K562 (cell line): ENCODE results near the gene LAMB1. TPM values are rescaled to one million over a fixed set of nuclear protein-coding genes. Genes with fewer than 3 reads are reported as not detected.
"Not testable (repeated sequence)": the region's sequence is repeated elsewhere in the genome, so short reads cannot be mapped to it uniquely, and the experiment has no call there.

ENCODE experiments used
- ATAC-seq: fragments of 200-7000 bp; cut with Tn5 transposase; 3 replicates; pipeline ENCODE4 v1.9.1; 2020; ENCODE audit warnings: moderate library complexity
- BruUV-seq: library from RNA; stranded (reverse); fragments of 400-500 nt; replicated peaks from 2 replicates; lab custom pipeline; 2021; lab: Mats Ljungman, UMichigan
- CTCF ChIA-PET: fragments of 300-600 bp; formaldehyde crosslinking; extraction: SDS; loops from one replicate; lab custom pipeline; 2021; ENCODE audit warnings: low intra/inter-chr PET ratio; lab: Yijun Ruan, JAX
- POLR2A ChIA-PET: fragments of 300-600, 350-650 bp; sonication (Branson Sonifier 250); formaldehyde crosslinking; extraction: SDS; loops from one replicate; lab custom pipeline; 2021; ENCODE audit warnings: antibody characterized with exemption, inconsistent platforms; lab: Yijun Ruan, JAX
- DNase-seq, 4 experiments: peaks; one replicate each; pipeline versions ENCODE4 v3.0.0 to v3.0.0-alpha.2; 2011 to 2018; ENCODE audit warnings: low spot score in 3 of 4, mixed read lengths in 3 of 4; ENCODE audit errors: extremely low read depth in 1 of 4
- FAIRE-seq: peaks from 2 replicates; lab custom pipeline; 2011; peaks lifted over from hg19 to GRCh38; lab: Jason Lieb, UNC
- H2AFZ ChIP-seq: 2 replicates; pipeline ENCODE4 v1.6.0; 2011; ENCODE audit warnings: low read depth, low read length, control low read depth, inconsistent platforms
- H3K27ac ChIP-seq: fragments of 200-600 bp; 3 replicates; pipeline ENCODE4 v1.8.0; 2011; ENCODE audit warnings: low read depth, mild to moderate bottlenecking, control low read depth, inconsistent platforms, low read length, moderate library complexity, mixed read lengths; ENCODE audit errors: extremely low read depth
- H3K27me3 ChIP-seq, 2 experiments: fragments of 300-600 bp in 1 of 2; 2 replicates in 1 of 2; 3 replicates in 1 of 2; pipeline versions ENCODE4 v1.6.0 to v1.8.0; 2011; ENCODE audit warnings: inconsistent platforms in 2 of 2, low read length in 2 of 2, mild to moderate bottlenecking in 1 of 2, mixed read lengths in 1 of 2, moderate library complexity in 1 of 2; ENCODE audit not compliant: control insufficient read depth in 2 of 2, insufficient read depth in 2 of 2
- H3K36me3 ChIP-seq: fragments of 300-600 bp; 3 replicates; pipeline ENCODE4 v1.8.0; 2011; ENCODE audit warnings: mild to moderate bottlenecking, low read length, inconsistent platforms; ENCODE audit not compliant: control insufficient read depth, insufficient read depth
- H3K4me1 ChIP-seq, 2 experiments: fragments of 200-600 bp in 1 of 2; replicated peaks in 1 of 2; 2 replicates in 1 of 2; 3 replicates in 1 of 2; pipeline versions ENCODE4 v1.5.1 to v1.8.0; 2011; ENCODE audit warnings: inconsistent platforms in 2 of 2, low read length in 2 of 2, mild to moderate bottlenecking in 1 of 2, mixed read lengths in 1 of 2, moderate library complexity in 1 of 2; ENCODE audit not compliant: control insufficient read depth in 2 of 2, insufficient read depth in 2 of 2
- H3K4me2 ChIP-seq: 2 replicates; pipeline ENCODE4 v1.6.1; 2011; ENCODE audit warnings: low read length, control low read depth, inconsistent platforms, mixed read lengths; ENCODE audit not compliant: insufficient read depth
- H3K4me3 ChIP-seq: fragments of 200-600 bp; sonication (generic), shearing (Covaris generic); 2 replicates; pipeline ENCODE4 v1.5.1; 2016; ENCODE audit warnings: control low read depth, inconsistent platforms
- H3K79me2 ChIP-seq: fragments of 200-600 bp; 3 replicates; pipeline ENCODE4 v1.8.0; 2011; ENCODE audit warnings: low read length, inconsistent platforms; ENCODE audit not compliant: control insufficient read depth, insufficient read depth
- H3K9ac ChIP-seq, 2 experiments: 2 replicates each; pipeline versions ENCODE4 v1.6.0 to v1.6.1; 2011; ENCODE audit warnings: low read depth in 2 of 2, low read length in 2 of 2, control low read depth in 1 of 2, inconsistent platforms in 1 of 2, mild to moderate bottlenecking in 1 of 2, mixed read lengths in 1 of 2; ENCODE audit not compliant: insufficient read depth in 1 of 2
- H3K9me1 ChIP-seq: one replicate; pipeline ENCODE4 v1.6.0; 2011; ENCODE audit warnings: inconsistent platforms, mild to moderate bottlenecking, low read length, moderate library complexity; ENCODE audit not compliant: control insufficient read depth, insufficient read depth
- H3K9me3 ChIP-seq: replicated peaks from 2 replicates; pipeline ENCODE4 v1.5.1; 2011; ENCODE audit warnings: low read depth, low read length, inconsistent platforms; ENCODE audit not compliant: control insufficient read depth, insufficient read depth
- H4K20me1 ChIP-seq: replicated peaks from 2 replicates; pipeline ENCODE4 v1.6.1; 2011; ENCODE audit warnings: low read length, inconsistent platforms, mixed read lengths; ENCODE audit not compliant: control insufficient read depth, insufficient read depth
- GABPB1 ChIP-seq: sonication (generic); formaldehyde crosslinking; IDR thresholded peaks from 2 replicates; pipeline ENCODE4 v1.8.0; 2022; ENCODE audit warnings: mild to moderate bottlenecking, missing genetic modification reagents
- HSF4 ChIP-seq: fragments of 250-450 bp; sonication (Bioruptor Pico); IDR thresholded peaks from 2 replicates; pipeline ENCODE4 v2.1.2; 2022; ENCODE audit warnings: mild to moderate bottlenecking, moderate library complexity, borderline replicate concordance
- MTF1 ChIP-seq: fragments of 250-450 bp; sonication (Bioruptor Pico); IDR thresholded peaks from 2 replicates; pipeline ENCODE4 v1.9.0; 2021; ENCODE audit warnings: moderate library complexity, mild to moderate bottlenecking, inconsistent platforms, borderline replicate concordance
- NR2C1 ChIP-seq, 2 experiments: fragments of 450-650 bp; IDR thresholded peaks; 2 replicates each; pipeline ENCODE4 v1.6.1; 2017; ENCODE audit warnings: mild to moderate bottlenecking in 2 of 2, antibody characterized with exemption in 1 of 2, inconsistent platforms in 1 of 2, missing compliant biosample characterization in 1 of 2, missing genetic modification characterization in 1 of 2
- ZNF146 ChIP-seq: IDR thresholded peaks from one replicate; pipeline ENCODE4 v1.6.1; 2018; ENCODE audit warnings: missing compliant biosample characterization; ENCODE audit not compliant: unreplicated experiment
- ZNF583 ChIP-seq: fragments of 250-450 bp; sonication (Bioruptor Pico); IDR thresholded peaks from 2 replicates; pipeline ENCODE4 v1.4.0; 2020
- WGBS: fragments of 100-300 bp; shearing (Covaris generic); methylation state at CpG from one replicate; pipeline ENCODE4 v1.1.6; 2016; ENCODE audit warnings: low coverage, mixed read lengths; ENCODE audit not compliant: insufficient coverage; ENCODE audit errors: missing lambda C conversion rate; 5-methylcytosine and 5-hydroxymethylcytosine counted together
- in situ Hi-C: fragments of 300-500 bp; cut with MboI; formaldehyde crosslinking; loops from 4 replicates; pipeline ENCODE4 v1.15.0; 2018; ENCODE audit warnings: inconsistent platforms, mixed read lengths
- intact Hi-C: fragments of 100-400 bp; cut with micrococcal nuclease; formaldehyde crosslinking; loops from 2 replicates; pipeline ENCODE4 v1.14.2; 2022
- polyA plus RNA-seq, 8 experiments: library from polyadenylated mRNA; depleted of rRNA in 4 of 8; stranded (reverse) in 5 of 8; unstranded in 3 of 8; fragments of >200 nt; fragmentation: Nextera tagmentation in 2 of 8; fragmentation: Illumina TruSeq in 1 of 8; extraction: Ambion mirVana in 2 of 8; extraction: Trizol in 1 of 8; gene quantifications; 2 replicates each; pipeline versions ENCODE4 v1.2.1 to v1.2.3, GENCODE V29; 2011 to 2014; ENCODE audit warnings: inconsistent platforms in 1 of 8, missing spikeins in 1 of 8
- total RNA-seq, 7 experiments: library from RNA; depleted of rRNA in 6 of 7; stranded (reverse); fragments of >200 nt in 6 of 7; fragmentation: Illumina TruSeq in 2 of 7; extraction: Trizol in 2 of 7; gene quantifications; 2 replicates each; pipeline versions ENCODE4 v1.2.1 to v1.2.3, GENCODE V29; 2011 to 2021; ENCODE audit warnings: low replicate concordance in 1 of 7
- TF ChIP-seq, protein P1 (sequence below): fragments of 450-650 bp; IDR thresholded peaks from 2 replicates; pipeline ENCODE4 v1.6.1; 2016
- TF ChIP-seq, protein P2 (sequence below): fragments of 250-450 bp; sonication (Bioruptor Pico); IDR thresholded peaks from 2 replicates; pipeline ENCODE4 v1.5.0; 2021; ENCODE audit warnings: mild to moderate bottlenecking, moderate library complexity

The LAMB1 gene
- total and polyA plus RNA-seq, 9 of the 15 experiments (the other 6 are each of a cell fraction or from before 2014, with no cell fraction given): 6.0 to 17.7 (median 12.3) TPM

DNA sequence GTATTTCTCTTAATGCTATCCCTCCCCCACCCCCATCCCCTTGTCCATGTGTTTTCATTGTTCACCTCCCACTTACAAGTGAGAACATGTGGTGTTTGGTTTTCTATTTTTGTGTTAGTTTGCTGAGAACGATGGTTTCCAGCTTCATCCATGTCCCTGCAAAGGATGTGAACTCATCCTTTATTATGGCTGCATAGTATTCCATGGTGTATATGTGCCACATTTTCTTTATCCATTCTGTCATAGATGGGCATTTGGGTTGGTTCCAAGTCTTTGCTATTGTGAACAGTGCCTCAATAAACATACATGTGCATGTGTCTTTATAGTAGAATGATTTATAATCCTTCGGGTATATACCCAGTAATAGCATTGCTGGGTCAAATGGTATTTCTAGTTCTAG is 81.1 kb downstream of the LAMB1 start:
- H3K9ac ChIP-seq, H3K4me3 ChIP-seq, ATAC-seq, H3K27me3 ChIP-seq, H3K9me3 ChIP-seq, BruUV-seq, H3K27ac ChIP-seq, H2AFZ ChIP-seq, in situ Hi-C loops, H3K79me2 ChIP-seq, intact Hi-C loops, H3K4me2 ChIP-seq, DNase-seq, H4K20me1 ChIP-seq, CTCF ChIA-PET, FAIRE-seq, H3K4me1 ChIP-seq, H3K9me1 ChIP-seq: not testable (repeated sequence)
- POLR2A ChIA-PET: interaction anchor here (0.8 to 2.3 kb wide), 2 partner anchors 11 to 29 kb away, joined by 3 to 6 read pairs; no protein-coding TSS in a partner anchor
- 69% methylated on average over 2 of the region's 2 CpGs for WGBS
- H3K36me3 ChIP-seq: peaks cover 95% of the 10 kb centered on the region
- peak; percentile 85 for TF ChIP-seq ZNF146
- TF ChIP-seq, all 486 proteins: peak for 1; not testable (repeated sequence) for 485

- in situ Hi-C loops (no loop called here), intact Hi-C loops (no loop called here)
- H3K27ac ChIP-seq: no peak overlapping the region
- WGBS: 93% methylated on average over 1 of the region's 1 CpG
- DNase-seq: no peak
- no peaks in the 10 kb centered on the region for H3K9me3 ChIP-seq
- no peak for FAIRE-seq
- peaks cover 95% of the 10 kb centered on the region for H3K36me3 ChIP-seq
- BruUV-seq: no TSS peak
- H3K9ac ChIP-seq: no peak overlapping the region
- H3K4me3 ChIP-seq: no peak overlapping the region
- H2AFZ ChIP-seq: no peak overlapping the region
- CTCF ChIA-PET: no interaction called here
- H3K4me2 ChIP-seq: no peak overlapping the region
- no peak for TF ChIP-seq MTF1 (CRISPR knock-in tag)
- TF ChIP-seq, protein P1, sequence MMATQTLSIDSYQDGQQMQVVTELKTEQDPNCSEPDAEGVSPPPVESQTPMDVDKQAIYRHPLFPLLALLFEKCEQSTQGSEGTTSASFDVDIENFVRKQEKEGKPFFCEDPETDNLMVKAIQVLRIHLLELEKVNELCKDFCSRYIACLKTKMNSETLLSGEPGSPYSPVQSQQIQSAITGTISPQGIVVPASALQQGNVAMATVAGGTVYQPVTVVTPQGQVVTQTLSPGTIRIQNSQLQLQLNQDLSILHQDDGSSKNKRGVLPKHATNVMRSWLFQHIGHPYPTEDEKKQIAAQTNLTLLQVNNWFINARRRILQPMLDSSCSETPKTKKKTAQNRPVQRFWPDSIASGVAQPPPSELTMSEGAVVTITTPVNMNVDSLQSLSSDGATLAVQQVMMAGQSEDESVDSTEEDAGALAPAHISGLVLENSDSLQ: no peak
- no peak for TF ChIP-seq NR2C1 (IDR thresholded peaks at IDR 0.05)
- TF ChIP-seq NR2C1 (tag; IDR thresholded peaks at IDR 0.05): no peak
- no peak for TF ChIP-seq ZNF583 (CRISPR knock-in tag)
- TF ChIP-seq, protein P2, sequence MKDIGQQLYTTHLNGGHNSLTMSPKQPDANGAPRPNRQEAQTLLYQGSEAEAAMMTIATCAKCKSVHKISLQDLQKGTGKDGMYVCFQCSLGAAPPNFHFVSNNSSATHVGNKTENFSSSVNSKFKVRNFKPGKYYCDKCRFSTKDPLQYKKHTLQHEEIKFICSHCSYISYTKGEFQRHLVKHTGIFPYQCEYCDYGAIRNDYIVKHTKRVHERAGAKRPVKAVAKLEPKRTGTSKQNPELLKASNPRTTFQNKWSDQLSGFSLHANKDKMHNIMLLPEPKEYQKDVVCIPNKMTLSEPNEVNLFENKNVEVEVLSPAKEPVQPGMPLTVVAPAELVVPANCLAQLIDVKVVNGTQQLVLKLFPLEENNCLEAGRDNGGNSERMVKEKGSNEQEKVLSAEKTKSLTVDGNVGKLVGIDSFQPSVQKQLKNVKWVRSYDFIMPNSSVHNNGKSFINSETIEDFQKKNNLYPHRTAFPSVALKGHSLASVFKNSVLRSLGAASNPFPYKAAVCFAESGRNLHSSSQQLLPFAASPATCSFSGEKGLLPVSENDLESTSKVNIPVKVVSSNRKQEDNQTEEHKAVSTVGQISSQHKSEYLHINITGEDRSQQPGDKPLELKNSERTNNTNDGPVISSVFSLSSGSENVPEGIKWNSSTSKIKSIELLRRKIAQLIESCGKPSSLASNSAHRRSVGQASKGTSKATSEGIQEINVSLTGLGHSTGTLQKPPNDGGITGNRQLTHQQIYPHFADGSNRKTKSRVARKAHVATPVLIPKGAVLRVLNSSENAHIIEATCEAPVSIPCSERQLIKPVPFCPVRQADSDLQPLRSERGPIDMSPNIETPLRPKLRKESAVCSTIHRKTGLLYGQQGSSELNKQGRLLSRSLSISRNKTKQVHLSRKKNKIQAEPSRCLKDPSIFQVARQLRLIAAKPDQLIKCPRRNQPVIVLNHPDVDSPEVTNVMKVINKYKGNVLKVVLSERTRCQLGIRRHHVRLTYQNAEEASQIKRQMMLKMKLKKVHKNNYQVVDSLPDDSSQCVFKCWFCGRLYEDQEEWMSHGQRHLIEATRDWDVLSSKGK (CRISPR knock-in tag): no peak
- TF ChIP-seq GABPB1: no peak
- no peak for TF ChIP-seq HSF4 (CRISPR knock-in tag)
- TF ChIP-seq, all 486 proteins: peak for 0
- Histone ChIP-seq H3K4me1 (no peaks in the 10 kb centered on the region), H3K27me3 (no peaks in the 10 kb centered on the region), H3K9me1 (no peaks in the 10 kb centered on the region), H3K79me2 (no peaks in the 10 kb centered on the region), H4K20me1 (no peaks in the 10 kb centered on the region)
- no peak; the same call in 2 of the 3 replicates for ATAC-seq
- POLR2A ChIA-PET: interaction anchor here (1.9 to 2.6 kb wide), 2 partner anchors 12 to 13 kb away, joined by 9 to 14 read pairs; no protein-coding TSS in a partner anchor
Observed at GRCh38 chr7:107920048-107920772, 82.8 kb downstream of the LAMB1 start.
